A673 (cell line): ENCODE data around the gene KRTAP5-3.

Experiments
- EZH2 ChIP-seq: fragments of 200-600 bp; sonication (generic); IDR thresholded peaks from 2 replicates; pipeline ENCODE4 v1.6.1; 2017; ENCODE audit warnings: borderline replicate concordance, low read depth, mild to moderate bottlenecking, mixed read lengths, antibody characterized with exemption, low read length; ENCODE audit not compliant: poor library complexity, severe bottlenecking
- TF ChIP-seq, protein P1 (sequence below): fragments of 300-800, 200-600 bp; sonication (generic); conservative IDR thresholded peaks from 2 replicates; pipeline ENCODE4 v1.5.1; 2017; ENCODE audit warnings: low read depth, mild to moderate bottlenecking, antibody characterized with exemption, low read length, moderate library complexity, mixed read lengths

DNA sequence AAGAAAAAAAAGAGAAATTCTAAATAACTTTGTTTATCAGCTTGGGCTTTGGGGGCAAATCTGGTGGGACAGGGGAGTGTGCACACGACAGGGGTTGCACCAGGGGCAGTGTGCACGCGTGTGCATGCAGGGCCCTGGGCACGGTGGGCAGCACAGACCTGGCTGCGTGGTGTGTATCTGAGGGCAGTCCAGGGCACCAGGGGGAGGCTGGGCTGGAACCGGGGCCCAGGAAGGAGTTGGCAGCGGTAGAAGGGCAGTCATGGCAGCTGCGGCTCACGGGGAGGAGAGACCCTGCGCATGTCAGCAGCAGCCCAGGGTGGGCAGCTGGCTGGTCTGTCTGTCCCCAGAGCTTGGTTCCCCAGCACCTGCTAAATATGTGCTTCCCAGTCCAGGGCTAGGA, 25.6 kb upstream of the KRTAP5-3 start:
- TF ChIP-seq, protein P1, sequence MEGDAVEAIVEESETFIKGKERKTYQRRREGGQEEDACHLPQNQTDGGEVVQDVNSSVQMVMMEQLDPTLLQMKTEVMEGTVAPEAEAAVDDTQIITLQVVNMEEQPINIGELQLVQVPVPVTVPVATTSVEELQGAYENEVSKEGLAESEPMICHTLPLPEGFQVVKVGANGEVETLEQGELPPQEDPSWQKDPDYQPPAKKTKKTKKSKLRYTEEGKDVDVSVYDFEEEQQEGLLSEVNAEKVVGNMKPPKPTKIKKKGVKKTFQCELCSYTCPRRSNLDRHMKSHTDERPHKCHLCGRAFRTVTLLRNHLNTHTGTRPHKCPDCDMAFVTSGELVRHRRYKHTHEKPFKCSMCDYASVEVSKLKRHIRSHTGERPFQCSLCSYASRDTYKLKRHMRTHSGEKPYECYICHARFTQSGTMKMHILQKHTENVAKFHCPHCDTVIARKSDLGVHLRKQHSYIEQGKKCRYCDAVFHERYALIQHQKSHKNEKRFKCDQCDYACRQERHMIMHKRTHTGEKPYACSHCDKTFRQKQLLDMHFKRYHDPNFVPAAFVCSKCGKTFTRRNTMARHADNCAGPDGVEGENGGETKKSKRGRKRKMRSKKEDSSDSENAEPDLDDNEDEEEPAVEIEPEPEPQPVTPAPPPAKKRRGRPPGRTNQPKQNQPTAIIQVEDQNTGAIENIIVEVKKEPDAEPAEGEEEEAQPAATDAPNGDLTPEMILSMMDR = no peak
- TF ChIP-seq EZH2 = no peak
